ENCODE results near the gene SLC39A11.
"Not testable (repeated sequence)": the region's sequence is repeated elsewhere in the genome, so short reads cannot be mapped to it uniquely, and the experiment has no call there.

The SLC39A11 gene

GRCh38 chr17:72775237-72775636, 317.3 kb downstream of the SLC39A11 start:
- no peak for TF ChIP-seq CTCF (IDR thresholded peaks at IDR 0.05; ENCODE audit: low read depth, low read length, missing control alignments)
- no peak for DNase-seq (ENCODE audit: extremely low read depth, low read depth)
- H3K4me3 ChIP-seq (replicated peaks; ENCODE audit: low read depth, low read length), result no peak overlapping the region

GRCh38 chr17:72774236-72774635, 318.3 kb downstream of the SLC39A11 start:
- H3K4me3 ChIP-seq (replicated peaks; ENCODE audit: low read depth, low read length), result no peak overlapping the region
- no peak for TF ChIP-seq CTCF (IDR thresholded peaks at IDR 0.05; ENCODE audit: low read depth, low read length, missing control alignments)
- DNase-seq (ENCODE audit: extremely low read depth, low read depth), result no peak

GRCh38 chr17:72773225-72773624, 319.3 kb downstream of the SLC39A11 start:
- not testable (repeated sequence) for DNase-seq (ENCODE audit: extremely low read depth, low read depth)

GRCh38 chr17:72772331-72772821, 320.1 kb downstream of the SLC39A11 start:
- DNase-seq (ENCODE audit: extremely low read depth, low read depth), result no peak
- no peak for TF ChIP-seq CTCF (IDR thresholded peaks at IDR 0.05; ENCODE audit: low read depth, low read length, missing control alignments)
- H3K4me3 ChIP-seq (replicated peaks; ENCODE audit: low read depth, low read length), result no peak overlapping the region

More at GRCh38 chr17:72773225-72773624, 319.3 kb downstream of the SLC39A11 start:
- not testable (repeated sequence) for H3K4me3 ChIP-seq (replicated peaks; ENCODE audit: low read depth, low read length)

GRCh38 chr17:72771734-72772133, 320.8 kb downstream of the SLC39A11 start:
- H3K4me3 ChIP-seq (replicated peaks; ENCODE audit: low read depth, low read length), result no peak overlapping the region
- DNase-seq (ENCODE audit: extremely low read depth, low read depth), result no peak
- TF ChIP-seq CTCF (IDR thresholded peaks at IDR 0.05; ENCODE audit: low read depth, low read length, missing control alignments), result no peak

- DNase-seq (ENCODE audit: extremely low read depth, low read depth), result no peak
- H3K4me3 ChIP-seq (replicated peaks; ENCODE audit: low read depth, low read length), result no peak overlapping the region
- TF ChIP-seq CTCF (IDR thresholded peaks at IDR 0.05; ENCODE audit: low read depth, low read length, missing control alignments), result no peak
These were observed 325.6 kb downstream of the SLC39A11 start for GRCh38 chr17:72766761-72767356.

GRCh38 chr17:72765368-72766153, 326.9 kb downstream of the SLC39A11 start:
- H3K4me3 ChIP-seq (replicated peaks; ENCODE audit: low read depth, low read length), result no peak overlapping the region
- no peak for TF ChIP-seq CTCF (IDR thresholded peaks at IDR 0.05; ENCODE audit: low read depth, low read length, missing control alignments)
- no peak for DNase-seq (ENCODE audit: extremely low read depth, low read depth)
